Bone marrow (tissue), 2 donors: ENCODE results near the gene GPR17.

Experiments
- DNase-seq, 2 donors: peaks; one replicate each; lab custom pipeline; 2025; lab: John Stamatoyannopoulos, UW

Gene GPR17

DNA sequence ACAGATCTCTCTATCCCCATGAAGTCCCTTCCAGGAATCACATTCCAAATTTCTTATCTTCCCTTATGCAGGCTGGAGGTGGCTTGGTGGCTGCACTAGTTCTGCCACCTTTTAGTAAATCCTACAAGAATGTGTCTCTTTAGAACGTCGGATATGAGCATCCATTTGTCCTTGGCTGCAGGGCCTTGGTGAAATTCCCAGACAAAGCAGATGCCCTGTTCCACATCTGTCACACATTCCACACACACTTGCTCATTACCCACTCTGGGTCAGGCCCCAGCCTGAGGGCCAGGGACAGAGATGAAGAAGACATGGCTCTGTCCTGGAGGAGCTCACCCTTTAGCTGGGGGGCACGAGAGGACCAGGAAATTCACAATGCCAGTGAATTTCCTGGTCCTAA lies 31.2 kb upstream of the GPR17 start:
- no peak for DNase-seq

DNA sequence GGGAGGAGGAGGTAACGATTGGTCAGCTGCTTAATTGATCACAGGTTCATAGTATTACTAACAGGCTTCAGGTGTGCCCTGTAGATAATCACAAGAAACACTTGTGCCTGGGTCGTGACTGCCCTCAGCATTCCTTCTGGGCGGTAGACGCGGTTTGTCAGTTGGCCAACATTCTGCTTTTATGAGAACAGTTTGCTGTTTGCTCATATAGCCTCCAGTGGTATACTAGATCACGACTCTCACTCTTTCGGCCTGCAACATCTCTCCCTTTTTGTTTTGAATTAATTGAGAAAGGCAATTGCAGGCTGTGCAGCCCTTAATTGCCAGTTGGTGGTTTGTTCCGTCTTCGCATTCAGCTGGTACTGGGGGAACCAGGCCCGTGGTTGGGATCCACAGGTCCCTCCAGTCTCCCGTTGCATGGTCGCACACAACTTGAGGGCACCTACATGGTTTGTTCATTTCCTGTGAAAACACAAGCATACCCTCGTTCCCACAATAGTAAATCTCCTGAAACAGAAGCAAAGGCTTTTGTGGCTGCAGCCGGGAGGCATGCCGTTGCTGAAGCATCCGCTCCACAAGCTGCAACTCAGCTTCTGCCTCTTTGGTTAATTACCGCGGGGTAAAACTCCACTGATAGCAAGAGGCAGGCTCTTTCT lies 30.3 kb upstream of the GPR17 start:
- no peak for DNase-seq

DNA sequence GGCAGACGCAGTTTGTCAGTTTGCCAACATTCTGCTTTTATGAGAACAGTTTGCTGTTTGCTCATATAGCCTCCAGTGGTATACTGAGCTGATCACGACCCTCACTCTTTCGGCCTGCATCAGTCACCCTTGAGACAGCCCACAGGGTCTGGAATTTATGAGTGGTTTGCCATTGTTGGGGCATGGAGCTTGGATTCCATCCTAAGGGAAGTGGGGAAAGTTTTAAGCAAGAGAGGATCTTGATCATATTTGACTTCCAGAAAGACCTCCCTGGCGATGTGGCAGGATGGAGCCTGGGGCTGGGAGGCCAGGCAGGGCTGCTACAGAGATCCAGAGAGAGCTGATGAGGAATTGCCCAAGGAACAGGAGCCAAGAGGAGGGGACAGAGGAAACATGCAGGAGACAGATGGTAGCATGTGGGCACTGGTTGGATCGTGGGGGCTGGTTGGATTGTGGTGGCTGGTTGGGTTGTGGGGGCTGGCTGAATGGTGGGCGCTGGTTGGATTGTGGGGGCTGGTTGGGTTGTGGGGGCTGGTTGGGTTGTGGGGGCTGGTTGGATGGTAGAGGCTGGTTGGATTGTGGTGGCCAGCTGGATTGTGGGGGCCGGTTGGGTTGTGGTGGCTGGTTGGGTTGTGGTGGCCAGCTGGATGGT lies 27.3 kb upstream of the GPR17 start:
- no peak for DNase-seq

DNA sequence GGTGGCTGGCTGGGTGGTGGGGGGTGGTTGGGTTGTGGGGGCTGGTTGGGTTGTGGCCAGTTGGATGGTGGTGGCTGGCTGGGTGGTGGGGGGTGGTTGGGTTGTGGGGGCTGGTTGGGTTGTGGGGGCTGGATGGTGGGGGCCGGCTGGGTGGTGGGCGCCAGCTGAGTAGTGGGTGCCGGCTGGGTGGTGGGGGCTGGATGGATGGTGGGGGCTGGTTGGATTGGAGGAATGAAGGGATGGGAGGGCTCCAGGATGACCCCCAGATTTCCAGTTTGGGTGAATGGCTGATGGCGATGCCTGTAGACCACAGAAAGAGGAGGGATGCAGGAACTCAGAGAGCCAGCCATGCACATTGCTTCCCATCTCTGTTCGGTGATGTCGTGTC lies 26.8 kb upstream of the GPR17 start:
- DNase-seq, result no peak

DNA sequence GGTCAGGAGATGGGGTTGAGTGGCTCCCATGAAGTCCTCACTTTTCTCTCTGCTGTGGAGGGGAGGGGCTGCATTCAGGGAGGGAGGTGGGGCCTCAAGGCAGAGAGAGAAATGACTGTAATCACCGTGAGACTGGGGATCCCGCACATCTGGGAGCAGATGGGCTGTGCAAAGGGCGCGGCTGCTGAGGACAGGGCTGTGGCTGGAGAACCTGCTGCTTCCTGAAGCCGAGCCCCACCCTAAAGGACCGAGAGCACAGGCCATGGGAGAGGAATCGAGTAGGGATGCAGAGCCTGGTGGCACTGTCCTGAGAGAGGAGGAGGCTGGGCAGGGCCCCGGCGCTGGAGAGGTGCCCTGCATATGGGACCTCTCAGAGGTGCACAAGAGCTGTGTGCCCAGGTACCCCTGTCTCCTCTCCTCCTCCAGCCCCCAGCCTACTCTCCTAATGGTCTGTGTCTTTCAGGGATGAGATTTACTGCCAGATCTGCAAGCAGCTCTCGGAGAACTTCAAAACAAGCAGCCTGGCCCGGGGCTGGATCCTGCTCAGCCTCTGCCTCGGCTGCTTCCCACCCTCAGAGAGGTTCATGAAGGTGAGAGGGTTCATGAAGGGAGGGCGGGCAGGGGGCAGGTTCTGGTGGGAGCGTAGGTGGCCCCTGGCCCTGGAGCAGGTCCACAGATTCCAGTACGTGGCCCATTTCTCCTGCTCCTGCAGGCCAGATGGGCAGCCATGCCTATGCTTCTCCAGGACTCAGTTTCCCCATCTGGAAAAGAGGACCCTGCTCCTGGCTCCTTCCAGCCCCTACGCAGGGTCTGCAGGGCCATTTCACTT lies 25.9 kb upstream of the GPR17 start:
- DNase-seq, result no peak

DNA sequence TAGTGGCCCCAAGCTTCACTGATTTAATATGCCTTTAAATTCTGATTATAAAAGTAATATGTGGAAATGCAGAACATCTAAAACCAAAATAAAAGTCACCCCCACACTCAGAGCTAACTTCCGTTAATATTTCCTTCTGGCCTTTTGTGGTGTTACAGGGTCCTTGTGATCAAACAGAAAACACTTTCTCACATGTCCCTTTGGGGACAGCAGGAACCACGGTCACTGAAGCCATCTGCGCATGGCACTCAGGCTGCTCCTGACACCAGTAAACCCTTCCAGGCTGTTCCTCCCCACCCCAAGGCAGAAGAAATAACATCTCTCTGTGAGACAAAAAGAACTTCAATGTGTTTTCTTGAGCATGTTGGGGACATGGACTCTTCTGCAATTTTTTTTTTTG lies 25.1 kb upstream of the GPR17 start:
- DNase-seq, result no peak

DNA sequence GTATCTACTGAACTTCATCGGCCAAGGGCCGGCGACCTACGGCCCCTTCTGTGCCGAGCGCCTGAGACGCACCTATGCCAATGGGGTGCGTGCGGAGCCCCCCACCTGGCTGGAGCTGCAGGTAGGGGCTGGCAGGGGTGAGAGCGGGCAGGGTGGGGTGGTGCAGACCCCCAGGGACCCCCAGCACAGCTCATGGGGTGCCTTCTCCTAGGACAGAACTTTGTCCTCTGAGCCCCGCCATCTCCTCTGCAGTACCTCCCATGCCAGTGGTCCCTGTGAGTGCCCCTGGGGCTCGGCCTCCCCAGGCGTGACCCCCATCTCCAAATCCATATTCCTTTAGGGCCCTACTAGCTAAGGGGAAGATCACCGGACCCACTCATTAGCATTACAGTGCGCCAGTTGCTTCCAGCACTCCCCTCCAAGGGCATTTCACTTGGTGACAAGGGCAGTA lies 23.9 kb upstream of the GPR17 start:
- DNase-seq, result no peak

DNA sequence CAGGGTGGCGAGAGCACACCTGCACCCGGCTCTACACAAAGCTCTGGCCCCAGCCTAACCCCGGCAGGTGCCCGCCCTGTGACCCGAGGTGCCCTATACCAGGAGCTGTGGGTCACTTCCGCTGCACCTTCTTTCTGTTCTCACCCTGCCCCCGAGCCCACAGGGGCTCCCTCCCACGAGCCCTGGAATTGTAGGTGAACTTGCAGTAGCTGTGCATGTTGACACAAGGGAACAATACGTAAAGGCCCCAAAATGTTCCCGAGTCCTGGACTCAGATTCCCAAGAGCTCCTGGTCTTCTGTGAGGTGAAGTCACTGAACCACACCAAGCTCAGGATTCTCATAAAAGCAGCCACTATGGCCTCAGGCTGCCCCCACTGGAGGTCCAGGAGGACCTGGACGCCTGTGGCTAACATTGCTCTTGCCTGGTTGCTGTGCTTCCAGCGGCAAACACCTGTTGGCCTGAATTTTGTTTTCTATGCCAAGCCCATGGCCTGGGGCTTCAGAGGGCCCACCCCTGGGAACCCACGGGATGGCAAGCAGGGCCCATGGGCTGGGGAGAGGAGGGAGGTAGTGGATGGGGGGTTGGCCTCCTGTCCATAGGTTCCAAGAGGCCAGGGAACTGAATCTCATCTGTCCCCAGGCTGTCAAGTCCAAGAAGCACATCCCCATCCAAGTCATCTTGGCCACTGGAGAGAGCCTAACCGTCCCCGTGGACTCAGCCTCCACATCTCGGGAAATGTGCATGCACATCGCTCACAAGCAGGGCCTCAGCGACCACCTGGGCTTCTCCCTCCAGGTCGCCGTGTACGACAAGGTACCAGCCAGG lies 23.2 kb upstream of the GPR17 start:
- DNase-seq, result no peak

DNA sequence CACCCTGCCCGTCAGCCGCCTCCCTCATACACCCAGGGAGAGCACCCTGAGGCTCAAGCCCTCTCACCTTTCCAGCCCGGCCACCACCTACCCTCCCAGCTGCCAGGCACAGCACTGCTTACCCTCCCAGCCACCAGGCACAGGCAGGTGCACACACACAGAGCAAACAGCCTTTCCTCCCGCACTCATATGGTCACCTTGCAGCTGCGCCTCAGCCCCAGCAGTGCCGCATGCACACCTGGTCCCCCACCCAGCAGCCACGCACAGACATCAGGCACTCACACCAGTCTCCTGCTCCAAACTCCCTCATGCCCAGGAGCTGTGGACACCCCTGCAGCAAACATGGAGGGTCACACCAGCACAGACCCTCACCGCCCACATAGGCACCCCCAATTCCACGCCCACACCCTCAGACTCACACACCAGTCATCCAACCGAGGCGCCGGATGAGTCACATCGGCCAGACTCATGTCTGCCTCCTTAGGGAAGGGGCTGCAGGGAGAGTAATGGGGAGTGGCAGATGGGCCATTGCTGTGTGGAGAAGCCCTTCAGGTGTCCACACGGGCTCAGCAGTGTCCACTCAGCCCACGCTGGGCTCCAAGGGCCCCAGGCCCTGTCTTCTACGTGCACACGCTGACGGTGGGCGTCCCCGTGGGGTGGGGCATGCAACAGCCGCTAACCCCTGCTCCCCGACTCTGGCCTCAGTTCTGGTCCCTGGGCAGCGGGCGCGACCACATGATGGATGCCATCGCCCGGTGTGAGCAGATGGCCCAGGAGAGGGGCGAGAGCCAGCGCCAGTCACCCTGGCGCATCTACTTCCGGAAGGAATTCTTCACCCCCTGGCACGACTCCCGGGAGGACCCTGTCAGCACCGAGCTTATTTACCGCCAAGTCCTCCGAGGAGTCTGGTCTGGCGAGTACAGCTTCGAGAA lies 22.3 kb upstream of the GPR17 start:
- DNase-seq, result no peak

DNA sequence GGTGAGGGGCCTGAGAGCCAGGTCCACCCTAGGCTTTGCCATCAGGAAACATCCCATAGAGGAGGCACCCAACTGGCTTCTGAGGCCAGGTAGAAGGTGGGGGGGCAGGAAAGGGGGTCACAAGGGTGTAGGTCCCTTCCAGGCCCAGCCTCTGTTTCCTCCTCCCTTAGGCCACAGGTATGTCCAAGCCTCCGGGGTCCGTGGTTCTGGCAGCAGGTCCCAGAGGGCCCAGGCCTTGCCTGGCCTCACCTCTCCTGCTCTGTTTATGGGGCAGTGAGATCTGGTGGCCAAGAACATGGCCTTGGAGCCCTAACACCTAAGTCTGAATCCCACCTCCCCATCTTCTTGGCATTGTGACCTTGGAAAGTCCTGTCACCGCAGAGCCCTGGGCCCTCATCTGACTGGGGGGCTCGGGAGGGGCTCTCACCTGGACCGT lies 21.6 kb upstream of the GPR17 start:
- no peak for DNase-seq

DNA sequence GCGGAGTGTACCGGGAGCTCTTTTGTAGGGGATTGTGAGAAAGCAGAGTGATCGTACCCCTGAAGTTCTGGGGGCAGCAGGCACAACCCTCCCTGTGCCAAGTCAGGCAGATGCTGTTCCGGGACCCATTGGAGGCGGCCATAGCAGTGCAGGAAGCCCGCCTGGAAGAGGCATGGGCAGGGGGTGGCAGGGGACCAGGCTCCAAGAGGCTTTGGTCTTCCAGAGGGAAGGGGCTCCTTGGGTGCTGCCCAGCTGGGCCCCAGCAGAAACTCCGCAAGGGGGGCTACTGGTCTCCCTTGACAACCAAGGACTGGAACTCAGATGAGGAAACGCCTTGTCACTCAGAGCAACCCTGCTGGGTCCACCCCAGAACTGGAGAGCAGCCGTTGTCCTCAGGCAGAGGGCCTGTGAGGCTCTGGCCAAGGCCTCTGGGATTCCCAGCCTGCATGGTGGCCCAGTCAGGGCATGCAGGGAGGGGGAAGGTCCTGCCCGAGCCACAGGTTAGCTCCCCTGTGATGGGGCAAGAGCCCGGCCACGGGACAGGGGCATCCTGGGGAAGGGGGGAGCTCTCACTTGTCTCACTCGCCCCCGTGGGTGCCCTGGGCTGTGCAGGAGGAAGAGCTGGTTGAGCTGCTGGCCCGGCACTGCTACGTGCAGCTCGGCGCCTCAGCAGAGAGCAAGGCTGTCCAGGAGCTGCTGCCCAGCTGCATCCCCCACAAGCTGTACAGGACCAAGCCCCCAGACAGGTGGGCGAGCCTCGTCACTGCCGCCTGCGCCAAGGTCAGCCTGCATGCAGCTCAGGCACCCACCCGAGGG lies 21.0 kb upstream of the GPR17 start:
- DNase-seq, result no peak

DNA sequence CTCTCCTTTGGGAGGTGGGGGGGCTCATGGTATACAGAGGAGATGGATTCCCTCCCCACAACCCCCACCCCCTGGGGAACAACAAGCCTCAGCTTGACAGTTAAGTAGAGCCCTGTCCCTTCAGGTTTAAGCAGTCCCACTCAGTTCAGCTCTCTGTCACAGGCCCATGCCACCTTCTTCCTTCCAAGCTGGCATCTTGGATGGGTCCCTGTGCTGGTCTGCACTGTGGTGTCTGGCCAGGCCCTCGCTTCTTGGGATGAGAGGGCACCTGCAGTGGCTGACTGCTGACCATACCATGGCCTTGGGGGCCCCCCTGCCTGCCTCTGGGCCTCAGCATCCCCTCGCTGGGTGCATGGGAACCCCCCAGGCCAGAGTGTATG lies 20.4 kb upstream of the GPR17 start:
- DNase-seq, result no peak

DNA sequence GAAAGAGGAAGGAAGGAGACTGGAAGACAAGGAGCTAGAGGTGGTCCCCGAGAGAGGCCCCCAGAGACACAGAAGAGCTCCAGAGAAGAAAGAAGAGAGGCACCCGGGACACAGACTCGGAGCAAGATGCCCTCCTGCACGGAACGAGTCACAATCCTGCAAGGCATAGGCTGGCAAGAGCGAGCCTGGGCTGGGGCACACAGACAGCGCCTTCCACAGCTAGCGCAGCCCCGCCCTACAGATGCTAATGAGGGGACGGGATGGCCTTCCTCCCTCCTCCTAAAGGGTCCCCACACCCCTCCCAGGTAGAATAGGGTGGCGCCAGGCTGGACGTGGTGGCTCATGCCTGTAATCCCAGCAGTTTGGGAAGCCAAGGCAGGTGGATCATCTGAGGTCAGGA lies 19.8 kb upstream of the GPR17 start:
- no peak for DNase-seq

DNA sequence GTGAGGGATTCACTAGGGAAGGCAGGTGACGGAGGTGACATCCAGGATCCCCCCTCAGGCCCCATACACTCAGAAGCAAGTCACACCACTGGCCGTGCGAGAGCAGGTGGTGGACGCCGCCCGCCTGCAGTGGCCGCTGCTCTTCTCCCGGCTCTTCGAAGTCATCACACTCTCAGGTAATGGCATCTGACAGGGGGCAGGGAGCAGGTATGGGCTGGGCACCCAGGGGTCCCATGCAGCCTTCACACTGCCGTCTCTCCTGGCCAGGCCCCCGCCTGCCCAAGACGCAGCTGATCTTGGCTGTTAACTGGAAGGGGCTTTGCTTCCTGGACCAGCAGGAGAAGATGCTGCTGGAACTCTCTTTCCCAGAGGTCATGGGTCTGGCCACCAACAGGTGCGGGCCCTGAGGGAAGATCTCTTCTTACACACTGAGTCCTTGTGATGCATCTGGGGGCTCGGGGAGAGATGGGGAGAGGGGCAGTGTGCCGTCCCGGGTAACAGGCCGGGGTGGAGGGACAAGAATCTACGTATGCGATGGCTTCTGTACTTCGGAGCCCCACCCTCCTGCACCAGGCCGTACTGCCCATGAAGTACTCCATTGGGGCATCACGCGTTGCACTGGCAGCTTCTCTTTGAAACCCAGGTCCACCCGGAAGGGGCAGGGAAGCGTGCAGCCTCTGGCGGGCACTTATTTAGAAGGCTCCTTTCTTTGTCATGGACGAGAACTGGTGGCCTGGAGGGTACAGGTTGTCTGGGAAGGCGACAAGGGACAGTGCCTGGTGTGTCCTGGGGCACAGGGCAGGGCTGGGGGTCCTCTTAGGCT lies 18.8 kb upstream of the GPR17 start:
- no peak for DNase-seq

DNA sequence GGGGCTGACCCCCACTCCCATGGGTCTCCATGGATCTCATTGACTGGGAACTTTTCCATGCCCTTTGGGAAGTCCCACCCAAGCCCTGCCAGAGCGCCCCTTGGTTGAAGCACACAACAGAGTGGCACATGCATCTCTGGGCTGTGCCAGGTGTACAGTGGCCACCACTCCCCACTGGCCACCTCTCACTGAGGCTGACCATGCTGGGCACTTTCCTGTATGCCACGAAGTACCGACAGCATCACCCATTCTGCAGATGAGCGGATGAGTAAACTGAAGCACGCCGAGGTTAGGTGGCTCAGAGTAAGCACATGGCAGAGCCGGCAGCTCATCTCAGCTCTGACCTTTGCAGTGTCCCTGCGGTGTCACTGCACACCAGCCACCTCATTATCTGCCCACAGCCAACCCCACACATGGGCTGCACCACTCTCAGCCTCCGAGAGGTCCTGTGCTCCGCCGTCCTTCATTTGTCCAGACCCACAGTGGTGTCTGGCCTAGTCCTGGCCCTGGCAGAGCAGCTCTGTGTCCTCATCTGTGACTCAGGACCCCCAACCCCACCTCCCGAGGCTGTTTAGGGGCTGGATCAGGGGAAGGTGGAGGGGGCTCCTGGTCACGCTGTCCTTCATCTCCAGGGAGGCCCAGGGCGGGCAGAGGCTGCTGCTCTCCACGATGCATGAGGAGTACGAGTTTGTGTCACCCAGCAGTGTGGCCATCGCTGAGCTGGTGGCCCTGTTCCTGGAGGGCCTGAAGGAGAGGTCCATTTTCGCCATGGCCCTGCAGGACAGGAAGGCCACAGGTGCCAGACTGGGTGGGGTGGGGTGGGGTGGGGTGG lies 18.0 kb upstream of the GPR17 start:
- no peak for DNase-seq

DNA sequence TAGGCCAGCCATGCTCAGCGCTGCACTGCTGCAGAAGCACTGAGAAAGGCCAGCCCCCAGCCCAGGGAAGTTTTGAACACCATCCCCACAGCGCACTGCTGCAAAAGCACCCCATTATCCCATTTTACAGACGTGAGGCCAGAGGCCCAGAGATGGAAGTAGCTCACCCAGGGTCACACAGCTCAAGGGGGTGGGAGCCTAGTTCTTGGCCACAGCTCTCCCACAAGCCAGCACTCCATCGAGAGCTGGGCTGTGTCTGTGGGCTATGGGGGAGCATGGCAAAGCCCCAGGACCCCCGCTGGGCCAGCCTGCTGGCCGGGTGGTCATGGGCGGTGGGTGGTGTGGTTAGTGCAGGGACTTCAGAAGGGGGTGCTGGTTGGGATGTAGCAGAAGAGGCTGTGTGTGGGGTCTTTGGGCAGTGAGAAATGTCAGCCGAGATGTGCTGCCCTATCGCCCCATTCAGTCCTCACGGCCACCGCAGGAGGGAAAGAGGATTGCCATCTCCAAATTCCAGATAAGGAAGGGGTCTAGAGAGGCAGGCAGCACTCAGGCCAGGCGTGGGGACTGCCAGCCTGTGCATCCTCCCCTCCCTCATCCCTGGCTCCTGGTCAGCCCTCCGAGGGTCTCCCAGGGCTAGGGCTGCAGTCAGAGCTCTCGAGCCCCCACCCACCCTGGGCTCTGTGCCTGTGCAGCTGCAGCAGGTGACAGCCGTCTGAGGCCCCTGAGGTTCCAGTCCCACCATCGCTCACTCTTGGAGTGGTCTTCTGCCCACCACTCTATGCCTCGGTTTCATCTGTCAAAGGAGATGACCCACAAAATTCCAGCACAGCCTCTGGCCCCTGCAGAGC lies 17.0 kb upstream of the GPR17 start:
- no peak for DNase-seq

DNA sequence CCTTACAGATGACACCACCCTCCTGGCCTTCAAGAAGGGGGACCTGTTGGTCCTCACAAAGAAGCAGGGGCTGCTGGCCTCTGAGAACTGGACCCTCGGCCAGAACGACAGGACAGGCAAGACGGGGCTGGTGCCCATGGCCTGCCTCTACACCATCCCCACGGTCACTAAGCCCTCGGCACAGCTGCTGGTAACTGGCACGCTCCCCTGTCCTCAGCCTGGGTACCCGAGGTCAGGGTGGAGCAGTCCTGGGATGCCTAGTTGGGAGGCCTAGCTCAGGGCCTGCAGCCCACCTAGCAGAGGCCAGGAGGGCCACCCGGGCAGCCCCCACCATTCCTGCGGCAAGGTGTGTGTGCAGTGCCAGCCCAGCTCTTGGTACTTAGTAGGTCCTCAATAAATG lies 16.3 kb upstream of the GPR17 start:
- no peak for DNase-seq
